Neural cell (in vitro differentiated cells): ENCODE data around the gene BTBD9. TPM values are rescaled to one million over a fixed set of nuclear protein-coding genes. Genes with fewer than 3 reads are reported as not detected.

Experiments
- H2AFZ ChIP-seq: fragments of 200-600, 300-800 bp; sonication (generic), shearing (Covaris generic); 2 replicates; pipeline ENCODE4 v1.6.0; 2014; ENCODE audit warnings: low read depth, mild to moderate bottlenecking, antibody characterized with exemption, low read length, moderate library complexity
- H3F3A ChIP-seq: fragments of 200-600 bp; shearing (Covaris generic); 2 replicates; pipeline ENCODE4 v1.6.1; 2016; ENCODE audit warnings: mild to moderate bottlenecking, moderate library complexity, mixed read lengths, antibody characterized with exemption, low read length; ENCODE audit not compliant: insufficient read depth, poor library complexity, severe bottlenecking
- H3K27ac ChIP-seq: fragments of 200-600, 300-800 bp; sonication (generic), shearing (Covaris generic); 2 replicates; pipeline ENCODE4 v1.5.1; 2014; ENCODE audit warnings: mild to moderate bottlenecking, low read length, moderate library complexity
- H3K27me3 ChIP-seq: fragments of 300-800, 200-600 bp; sonication (generic), shearing (Covaris generic); 2 replicates; pipeline ENCODE4 v1.6.0; 2014; ENCODE audit warnings: mild to moderate bottlenecking, low read depth, low read length, moderate library complexity; ENCODE audit not compliant: insufficient read depth
- H3K36me3 ChIP-seq: fragments of 300-800, 200-600 bp; sonication (generic), shearing (Covaris generic); 2 replicates; pipeline ENCODE4 v1.5.1; 2014; ENCODE audit warnings: mild to moderate bottlenecking, antibody characterized with exemption, low read length, moderate library complexity; ENCODE audit not compliant: insufficient read depth
- H3K4me2 ChIP-seq: fragments of 300-800, 200-600 bp; sonication (generic), shearing (Covaris generic); 2 replicates; pipeline ENCODE4 v1.6.0; 2014; ENCODE audit warnings: mild to moderate bottlenecking, low read length
- H3K4me3 ChIP-seq: fragments of 300-800, 200-600 bp; sonication (generic), shearing (Covaris generic); 2 replicates; pipeline ENCODE4 v1.5.1; 2014; ENCODE audit warnings: mild to moderate bottlenecking, low read length, moderate library complexity
- H3K79me2 ChIP-seq: fragments of 200-600 bp; shearing (Covaris generic); replicated peaks from 2 replicates; pipeline ENCODE4 v1.6.0; 2014; ENCODE audit warnings: mild to moderate bottlenecking, low read length, moderate library complexity; ENCODE audit not compliant: insufficient read depth
- H3K9ac ChIP-seq: fragments of 300-800, 200-600 bp; sonication (generic), shearing (Covaris generic); 2 replicates; pipeline ENCODE4 v1.6.1; 2016; ENCODE audit warnings: mild to moderate bottlenecking, low read length, mixed read lengths
- H3K9me2 ChIP-seq: fragments of 200-600 bp; shearing (Covaris generic); 2 replicates; pipeline ENCODE4 v1.6.1; 2016; ENCODE audit warnings: mild to moderate bottlenecking, low read length, mixed read lengths; ENCODE audit not compliant: insufficient read depth
- H3K9me3 ChIP-seq: fragments of 200-600, 300-800 bp; sonication (generic), shearing (Covaris generic); 2 replicates; pipeline ENCODE4 v1.6.1; 2016; ENCODE audit warnings: mild to moderate bottlenecking, mixed run types, low read length, moderate library complexity, mixed read lengths
- H4K20me1 ChIP-seq: fragments of 200-600 bp; shearing (Covaris generic); 2 replicates; pipeline ENCODE4 v1.6.1; 2016; ENCODE audit warnings: mild to moderate bottlenecking, mixed run types; ENCODE audit not compliant: insufficient read depth
- EP300 ChIP-seq: fragments of 450-650 bp; conservative IDR thresholded peaks from 2 replicates; pipeline ENCODE4 v1.6.1; 2014; ENCODE audit warnings: antibody characterized with exemption, mild to moderate bottlenecking, moderate library complexity; ENCODE audit not compliant: poor library complexity, severe bottlenecking
- EZH2 ChIP-seq: fragments of 200-600, 300-800 bp; shearing (Covaris generic), sonication (generic); IDR thresholded peaks from 2 replicates; pipeline ENCODE4 v1.6.1; 2014; ENCODE audit warnings: antibody characterized with exemption, low read length, borderline replicate concordance, mild to moderate bottlenecking; ENCODE audit not compliant: insufficient read depth, poor library complexity, severe bottlenecking
- MXI1 ChIP-seq: fragments of 450-650 bp; conservative IDR thresholded peaks from 2 replicates; pipeline ENCODE4 v1.6.1; 2014; ENCODE audit warnings: antibody characterized with exemption, mild to moderate bottlenecking; ENCODE audit not compliant: poor library complexity, severe bottlenecking
- POLR2AphosphoS5 ChIP-seq: IDR thresholded peaks from 2 replicates; pipeline ENCODE4 v1.6.1; 2012
- RAD21 ChIP-seq: fragments of 450-650 bp; conservative IDR thresholded peaks from 2 replicates; pipeline ENCODE4 v1.6.1; 2014; ENCODE audit warnings: antibody characterized with exemption, mild to moderate bottlenecking, moderate library complexity
- SMC3 ChIP-seq: fragments of 450-650 bp; conservative IDR thresholded peaks from 2 replicates; pipeline ENCODE4 v1.6.1; 2014; ENCODE audit warnings: antibody characterized with exemption, mild to moderate bottlenecking, moderate library complexity; ENCODE audit not compliant: poor library complexity
- TAF1 ChIP-seq: IDR thresholded peaks from 2 replicates; pipeline ENCODE4 v1.6.1; 2012; ENCODE audit warnings: low read depth
- polyA plus RNA-seq: library from polyadenylated mRNA; depleted of rRNA; stranded (reverse); fragments of >200 nt; gene quantifications from 2 replicates; pipeline ENCODE4 v1.2.3, GENCODE V29; 2014
- TF ChIP-seq, protein P1 (sequence below): fragments of 450-650 bp; IDR thresholded peaks from 2 replicates; pipeline ENCODE4 v1.5.1; 2014; ENCODE audit warnings: antibody characterized with exemption, mild to moderate bottlenecking, moderate library complexity; ENCODE audit not compliant: poor library complexity, severe bottlenecking
- TF ChIP-seq, protein P2 (sequence below): IDR thresholded peaks from 2 replicates; pipeline ENCODE4 v1.6.1; 2012; ENCODE audit warnings: borderline replicate concordance

BTBD9 gene
- polyA plus RNA-seq, 1 donor from 2014 or later = 6.2 TPM

DNA sequence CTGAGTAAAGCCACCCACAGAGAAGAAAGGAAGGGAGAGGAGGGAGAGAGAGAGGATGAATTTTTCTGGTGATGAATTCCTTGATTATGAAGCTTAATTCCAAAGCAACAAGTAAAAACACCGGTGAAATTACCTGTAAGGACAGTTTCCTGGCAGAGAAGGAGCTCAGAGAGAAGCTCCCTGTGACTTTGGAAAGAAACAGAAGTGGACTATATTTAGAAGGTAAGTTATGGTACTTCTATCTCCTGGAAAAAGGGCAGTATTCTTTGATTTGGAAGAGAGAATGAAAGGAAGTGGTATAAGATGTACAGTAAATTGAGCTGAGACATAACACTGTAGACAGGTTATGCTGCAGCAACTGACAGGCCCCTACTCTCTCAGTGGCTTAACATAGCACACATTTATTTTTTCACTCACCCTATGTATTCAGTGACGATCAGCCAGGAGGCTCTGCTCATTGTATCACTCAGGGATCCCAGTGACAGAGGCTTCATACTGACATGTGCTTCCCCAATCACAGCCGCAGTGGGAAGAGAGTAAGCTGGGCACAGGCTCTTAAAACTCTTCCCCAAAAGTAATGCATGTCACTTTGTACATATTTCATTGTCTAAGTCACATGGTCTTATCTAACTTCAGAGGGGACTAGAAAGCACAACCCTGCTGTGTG lies 349.5 kb downstream of the BTBD9 start:
- Histone ChIP-seq H3F3A (no peaks in the 10 kb centered on the region), H3K36me3 (no peaks in the 10 kb centered on the region), H3K4me2 (no peak overlapping the region), H4K20me1 (no peaks in the 10 kb centered on the region), H3K9me3 (no peaks in the 10 kb centered on the region), H3K4me3 (no peak overlapping the region), H3K79me2 (no peaks in the 10 kb centered on the region), H3K9ac (no peak overlapping the region), H2AFZ (no peak overlapping the region), H3K27ac (peak overlapping the region; percentile 12), H3K27me3 (no peaks in the 10 kb centered on the region), H3K9me2 (no peaks in the 10 kb centered on the region)
- no peak for TF ChIP-seq EZH2

DNA sequence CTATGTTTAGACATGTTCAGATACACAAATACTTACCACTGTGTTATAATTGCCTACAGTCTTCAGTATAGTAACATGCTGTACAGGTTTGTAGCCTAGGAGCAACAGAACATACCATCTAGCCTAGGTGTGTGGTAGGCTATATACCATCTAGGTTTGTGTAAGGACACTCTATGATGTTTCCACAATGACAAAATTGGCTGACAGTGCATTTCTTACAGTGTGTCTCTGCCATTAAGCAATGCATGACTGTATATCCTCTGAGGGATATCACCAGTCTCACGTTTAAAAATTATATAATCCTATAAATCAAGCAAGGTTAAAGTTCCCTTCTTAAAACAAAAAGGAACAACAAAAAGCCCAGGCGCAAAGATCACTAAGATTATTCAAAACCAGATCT lies 352.2 kb downstream of the BTBD9 start:
- H3K27ac ChIP-seq = no peak overlapping the region
- no peaks in the 10 kb centered on the region for H3F3A ChIP-seq
- H3K79me2 ChIP-seq = no peaks in the 10 kb centered on the region
- H3K9me2 ChIP-seq = no peaks in the 10 kb centered on the region
- H3K9ac ChIP-seq = no peak overlapping the region
- no peaks in the 10 kb centered on the region for H3K36me3 ChIP-seq
- no peaks in the 10 kb centered on the region for H3K27me3 ChIP-seq
- TF ChIP-seq EZH2 (no peak), MXI1 (no peak), POLR2AphosphoS5 (no peak), RAD21 (no peak)
- TF ChIP-seq, protein P1, sequence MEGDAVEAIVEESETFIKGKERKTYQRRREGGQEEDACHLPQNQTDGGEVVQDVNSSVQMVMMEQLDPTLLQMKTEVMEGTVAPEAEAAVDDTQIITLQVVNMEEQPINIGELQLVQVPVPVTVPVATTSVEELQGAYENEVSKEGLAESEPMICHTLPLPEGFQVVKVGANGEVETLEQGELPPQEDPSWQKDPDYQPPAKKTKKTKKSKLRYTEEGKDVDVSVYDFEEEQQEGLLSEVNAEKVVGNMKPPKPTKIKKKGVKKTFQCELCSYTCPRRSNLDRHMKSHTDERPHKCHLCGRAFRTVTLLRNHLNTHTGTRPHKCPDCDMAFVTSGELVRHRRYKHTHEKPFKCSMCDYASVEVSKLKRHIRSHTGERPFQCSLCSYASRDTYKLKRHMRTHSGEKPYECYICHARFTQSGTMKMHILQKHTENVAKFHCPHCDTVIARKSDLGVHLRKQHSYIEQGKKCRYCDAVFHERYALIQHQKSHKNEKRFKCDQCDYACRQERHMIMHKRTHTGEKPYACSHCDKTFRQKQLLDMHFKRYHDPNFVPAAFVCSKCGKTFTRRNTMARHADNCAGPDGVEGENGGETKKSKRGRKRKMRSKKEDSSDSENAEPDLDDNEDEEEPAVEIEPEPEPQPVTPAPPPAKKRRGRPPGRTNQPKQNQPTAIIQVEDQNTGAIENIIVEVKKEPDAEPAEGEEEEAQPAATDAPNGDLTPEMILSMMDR = no peak
- TF ChIP-seq, protein P2, sequence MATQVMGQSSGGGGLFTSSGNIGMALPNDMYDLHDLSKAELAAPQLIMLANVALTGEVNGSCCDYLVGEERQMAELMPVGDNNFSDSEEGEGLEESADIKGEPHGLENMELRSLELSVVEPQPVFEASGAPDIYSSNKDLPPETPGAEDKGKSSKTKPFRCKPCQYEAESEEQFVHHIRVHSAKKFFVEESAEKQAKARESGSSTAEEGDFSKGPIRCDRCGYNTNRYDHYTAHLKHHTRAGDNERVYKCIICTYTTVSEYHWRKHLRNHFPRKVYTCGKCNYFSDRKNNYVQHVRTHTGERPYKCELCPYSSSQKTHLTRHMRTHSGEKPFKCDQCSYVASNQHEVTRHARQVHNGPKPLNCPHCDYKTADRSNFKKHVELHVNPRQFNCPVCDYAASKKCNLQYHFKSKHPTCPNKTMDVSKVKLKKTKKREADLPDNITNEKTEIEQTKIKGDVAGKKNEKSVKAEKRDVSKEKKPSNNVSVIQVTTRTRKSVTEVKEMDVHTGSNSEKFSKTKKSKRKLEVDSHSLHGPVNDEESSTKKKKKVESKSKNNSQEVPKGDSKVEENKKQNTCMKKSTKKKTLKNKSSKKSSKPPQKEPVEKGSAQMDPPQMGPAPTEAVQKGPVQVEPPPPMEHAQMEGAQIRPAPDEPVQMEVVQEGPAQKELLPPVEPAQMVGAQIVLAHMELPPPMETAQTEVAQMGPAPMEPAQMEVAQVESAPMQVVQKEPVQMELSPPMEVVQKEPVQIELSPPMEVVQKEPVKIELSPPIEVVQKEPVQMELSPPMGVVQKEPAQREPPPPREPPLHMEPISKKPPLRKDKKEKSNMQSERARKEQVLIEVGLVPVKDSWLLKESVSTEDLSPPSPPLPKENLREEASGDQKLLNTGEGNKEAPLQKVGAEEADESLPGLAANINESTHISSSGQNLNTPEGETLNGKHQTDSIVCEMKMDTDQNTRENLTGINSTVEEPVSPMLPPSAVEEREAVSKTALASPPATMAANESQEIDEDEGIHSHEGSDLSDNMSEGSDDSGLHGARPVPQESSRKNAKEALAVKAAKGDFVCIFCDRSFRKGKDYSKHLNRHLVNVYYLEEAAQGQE = no peak
- H3K4me2 ChIP-seq = no peak overlapping the region
- no peaks in the 10 kb centered on the region for H4K20me1 ChIP-seq
- no peak overlapping the region for H2AFZ ChIP-seq
- H3K4me3 ChIP-seq = no peak overlapping the region
- no peaks in the 10 kb centered on the region for H3K9me3 ChIP-seq

DNA sequence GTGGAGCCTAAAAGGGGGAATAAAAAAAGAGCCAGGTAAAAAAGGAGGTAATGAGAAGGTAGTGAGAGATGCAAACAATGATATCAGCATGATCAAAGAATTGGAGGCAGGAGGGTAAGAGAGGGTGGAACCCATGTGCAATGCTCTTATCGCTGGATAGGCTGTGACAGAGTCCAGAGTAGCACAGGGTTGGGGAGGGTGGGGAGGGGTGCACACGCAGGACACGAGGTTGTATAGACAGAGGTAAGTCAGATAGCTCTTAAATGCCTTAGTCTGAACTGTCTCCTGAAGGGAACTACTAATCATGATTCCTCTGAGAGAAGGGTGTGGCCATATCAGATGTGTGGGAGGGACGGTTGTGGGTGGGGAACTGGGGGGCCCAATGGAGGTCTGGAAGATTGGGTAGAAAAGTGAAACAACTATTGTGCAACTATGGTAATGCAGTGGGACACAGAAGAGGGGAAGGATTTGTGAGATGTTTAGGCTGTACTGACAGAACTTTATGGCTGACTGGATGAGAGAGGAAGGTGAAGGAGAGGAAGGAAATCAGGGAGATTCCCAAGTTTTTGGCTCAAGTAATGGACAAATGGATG lies 354.8 kb downstream of the BTBD9 start:
- H4K20me1 ChIP-seq = no peaks in the 10 kb centered on the region
- no peak overlapping the region for H3K4me3 ChIP-seq
- H3K4me2 ChIP-seq = peak overlapping the region; percentile 15
- peak overlapping the region; percentile 19 for H3K9ac ChIP-seq
- H3K36me3 ChIP-seq = no peaks in the 10 kb centered on the region
- H3K9me2 ChIP-seq = no peaks in the 10 kb centered on the region
- H3K9me3 ChIP-seq = no peaks in the 10 kb centered on the region
- H3K27me3 ChIP-seq = no peaks in the 10 kb centered on the region
- no peak overlapping the region for H2AFZ ChIP-seq
- H3F3A ChIP-seq = no peaks in the 10 kb centered on the region
- no peaks in the 10 kb centered on the region for H3K79me2 ChIP-seq
- H3K27ac ChIP-seq = peak overlapping the region; percentile 75
- TF ChIP-seq, protein P1 = no peak
- TF ChIP-seq TAF1 (no peak), POLR2AphosphoS5 (no peak), EZH2 (no peak), MXI1 (no peak), SMC3 (no peak), EP300 (no peak)
- TF ChIP-seq, protein P2 = no peak
